DOHH2 (cell line): Measurements from ENCODE around the gene OR52K1.

Experiments used
- H3F3A ChIP-seq: fragments of 200-600 bp; sonication (generic), shearing (Covaris generic); 2 replicates; pipeline ENCODE4 v1.6.0; 2016; ENCODE audit warnings: antibody characterized with exemption, mild to moderate bottlenecking; ENCODE audit not compliant: control insufficient read depth, insufficient read depth
- H3K27ac ChIP-seq: fragments of 200-600 bp; sonication (generic); 2 replicates; pipeline ENCODE4 v1.5.1; 2014; ENCODE audit warnings: low read depth, mild to moderate bottlenecking, low read length, moderate library complexity
- H3K27me3 ChIP-seq: fragments of 200-600 bp; sonication (generic); 2 replicates; pipeline ENCODE4 v1.6.1; 2014; ENCODE audit warnings: mild to moderate bottlenecking, low read length, mixed read lengths; ENCODE audit not compliant: control insufficient read depth
- H3K36me3 ChIP-seq: fragments of 200-600 bp; sonication (generic); 2 replicates; pipeline ENCODE4 v1.6.1; 2014; ENCODE audit warnings: mild to moderate bottlenecking, low read length, moderate library complexity, mixed read lengths; ENCODE audit not compliant: control insufficient read depth
- H3K4me1 ChIP-seq: fragments of 200-600 bp; sonication (generic); 2 replicates; pipeline ENCODE4 v1.6.1; 2014; ENCODE audit warnings: mild to moderate bottlenecking, low read length, mixed read lengths; ENCODE audit not compliant: control insufficient read depth
- H3K4me2 ChIP-seq: fragments of 200-600 bp; sonication (generic); 2 replicates; pipeline ENCODE4 v1.6.0; 2014; ENCODE audit warnings: mild to moderate bottlenecking, low read length, moderate library complexity
- H3K4me3 ChIP-seq: fragments of 200-600 bp; sonication (generic); 2 replicates; pipeline ENCODE4 v1.5.1; 2014; ENCODE audit warnings: mild to moderate bottlenecking, low read length, mixed read lengths
- H3K79me2 ChIP-seq: fragments of 200-600 bp; sonication (generic); 2 replicates; pipeline ENCODE4 v1.6.1; 2014; ENCODE audit warnings: mild to moderate bottlenecking, low read length, mixed read lengths; ENCODE audit not compliant: control insufficient read depth
- H3K9me2 ChIP-seq: fragments of 200-600 bp; sonication (generic); replicated peaks from 2 replicates; pipeline ENCODE4 v1.6.1; 2014; ENCODE audit warnings: mild to moderate bottlenecking, low read length, mixed read lengths; ENCODE audit not compliant: control insufficient read depth
- H3K9me3 ChIP-seq: fragments of 200-600 bp; sonication (generic); 2 replicates; pipeline ENCODE4 v1.6.1; 2014; ENCODE audit warnings: antibody characterized with exemption, low read length, mixed read lengths; ENCODE audit not compliant: control insufficient read depth, insufficient read depth
- H4K20me1 ChIP-seq: fragments of 200-600 bp; sonication (generic); 2 replicates; pipeline ENCODE4 v1.6.0; 2014; ENCODE audit warnings: low read depth, mild to moderate bottlenecking, antibody characterized with exemption, low read length, moderate library complexity; ENCODE audit not compliant: control insufficient read depth, insufficient read depth
- EZH2phosphoT487 ChIP-seq: fragments of 200-600 bp; sonication (generic); IDR thresholded peaks from 2 replicates; pipeline ENCODE4 v1.6.1; 2017; ENCODE audit warnings: borderline replicate concordance, mild to moderate bottlenecking, antibody characterized with exemption, low read length, moderate library complexity, mixed read lengths
- TF ChIP-seq, protein P1 (sequence below): fragments of 200-600 bp; sonication (generic); IDR thresholded peaks from one replicate; pipeline ENCODE4 v1.5.1; 2014; ENCODE audit warnings: antibody characterized with exemption, mild to moderate bottlenecking, low read depth, low read length; ENCODE audit not compliant: poor library complexity, severe bottlenecking

OR52K1 gene

DNA sequence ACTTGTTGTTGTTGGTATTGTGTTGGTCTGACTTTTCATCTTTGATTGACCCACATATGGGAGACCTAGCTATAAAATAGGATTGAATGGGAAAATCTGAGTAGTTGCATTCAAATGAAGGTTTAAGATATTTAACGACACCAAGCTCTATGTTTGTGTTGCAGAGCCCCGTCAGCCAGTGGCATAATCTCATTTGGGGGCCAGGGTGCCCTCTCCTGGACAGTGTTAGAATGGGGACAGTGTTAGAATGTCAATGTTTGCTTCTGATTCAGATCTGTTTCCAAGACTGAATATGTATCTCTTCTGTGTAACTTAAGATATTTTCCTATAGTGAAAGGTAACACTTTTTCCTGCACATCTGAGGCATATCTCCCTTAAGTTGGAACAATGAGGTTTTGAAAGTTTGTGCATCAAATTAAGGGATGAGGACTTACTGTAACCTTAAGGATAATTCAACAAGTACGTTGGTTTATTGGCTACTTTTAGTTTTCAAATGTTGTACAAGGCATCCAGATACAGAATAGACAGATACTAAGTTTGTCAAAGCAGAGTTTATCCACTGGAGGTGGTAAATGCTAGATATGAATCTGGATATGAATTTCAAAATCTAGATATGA, 57.3 kb downstream of the OR52K1 start:
- Histone ChIP-seq H3K27me3 (0 out of 2 replicates have a peak, but pooled peaks cover 3% of the 10 kb centered on the region), H3K4me1 (no peaks in the 10 kb centered on the region), H3K27ac (no peak overlapping the region), H3K36me3 (no peaks in the 10 kb centered on the region), H3F3A (no peaks in the 10 kb centered on the region), H3K79me2 (no peaks in the 10 kb centered on the region), H3K9me2 (no peaks in the 10 kb centered on the region), H3K4me3 (no peak overlapping the region), H3K4me2 (no peak overlapping the region), H3K9me3 (no peaks in the 10 kb centered on the region), H4K20me1 (no peaks in the 10 kb centered on the region)
- TF ChIP-seq EZH2phosphoT487: no peak
- TF ChIP-seq, protein P1, sequence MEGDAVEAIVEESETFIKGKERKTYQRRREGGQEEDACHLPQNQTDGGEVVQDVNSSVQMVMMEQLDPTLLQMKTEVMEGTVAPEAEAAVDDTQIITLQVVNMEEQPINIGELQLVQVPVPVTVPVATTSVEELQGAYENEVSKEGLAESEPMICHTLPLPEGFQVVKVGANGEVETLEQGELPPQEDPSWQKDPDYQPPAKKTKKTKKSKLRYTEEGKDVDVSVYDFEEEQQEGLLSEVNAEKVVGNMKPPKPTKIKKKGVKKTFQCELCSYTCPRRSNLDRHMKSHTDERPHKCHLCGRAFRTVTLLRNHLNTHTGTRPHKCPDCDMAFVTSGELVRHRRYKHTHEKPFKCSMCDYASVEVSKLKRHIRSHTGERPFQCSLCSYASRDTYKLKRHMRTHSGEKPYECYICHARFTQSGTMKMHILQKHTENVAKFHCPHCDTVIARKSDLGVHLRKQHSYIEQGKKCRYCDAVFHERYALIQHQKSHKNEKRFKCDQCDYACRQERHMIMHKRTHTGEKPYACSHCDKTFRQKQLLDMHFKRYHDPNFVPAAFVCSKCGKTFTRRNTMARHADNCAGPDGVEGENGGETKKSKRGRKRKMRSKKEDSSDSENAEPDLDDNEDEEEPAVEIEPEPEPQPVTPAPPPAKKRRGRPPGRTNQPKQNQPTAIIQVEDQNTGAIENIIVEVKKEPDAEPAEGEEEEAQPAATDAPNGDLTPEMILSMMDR: peak; percentile 71

DNA sequence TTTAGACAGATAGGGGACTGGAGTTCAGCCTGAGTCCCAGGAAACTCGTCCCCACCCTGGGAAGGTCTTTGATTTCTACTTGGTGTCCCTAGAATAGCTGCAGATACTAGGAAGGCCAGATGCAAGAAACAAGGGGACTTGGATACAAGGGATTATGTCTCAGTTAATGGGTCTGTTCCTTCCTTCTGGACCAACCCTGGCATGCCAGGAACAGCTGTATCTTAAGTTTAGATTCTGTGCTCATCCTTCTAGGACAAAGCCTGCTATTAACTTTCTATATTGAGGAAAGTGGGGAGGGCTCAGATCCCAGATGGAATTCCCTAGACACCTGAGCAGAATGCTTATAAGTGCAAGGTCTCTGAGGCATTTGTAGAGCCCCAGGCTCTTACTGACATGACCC, 58.6 kb downstream of the OR52K1 start:
- H3F3A ChIP-seq: no peaks in the 10 kb centered on the region
- H3K9me2 ChIP-seq: no peaks in the 10 kb centered on the region
- TF ChIP-seq, protein P1: no peak
- no peak for TF ChIP-seq EZH2phosphoT487
- 0 out of 2 replicates have a peak, but pooled peaks cover 3% of the 10 kb centered on the region for H3K27me3 ChIP-seq
- no peak overlapping the region for H3K4me2 ChIP-seq
- H3K9me3 ChIP-seq: no peaks in the 10 kb centered on the region
- no peaks in the 10 kb centered on the region for H4K20me1 ChIP-seq
- H3K36me3 ChIP-seq: no peaks in the 10 kb centered on the region
- H3K27ac ChIP-seq: no peak overlapping the region
- no peaks in the 10 kb centered on the region for H3K79me2 ChIP-seq
- no peak overlapping the region for H3K4me3 ChIP-seq
- no peaks in the 10 kb centered on the region for H3K4me1 ChIP-seq
